Thyroid gland (tissue), 4 donors: Measurements from ENCODE around the gene CPXM2.

Experiments
- POLR2A ChIP-seq, 2 donors: fragments of 450-650 bp; IDR thresholded peaks; one replicate each; pipeline ENCODE4 v1.6.1; 2017; ENCODE audit warnings: antibody characterized with exemption in 2 of 2, mild to moderate bottlenecking in 2 of 2, moderate library complexity in 1 of 2
- TF ChIP-seq, protein P1 (sequence below), 6 experiments: fragments of 200-600 bp in 3 of 6; fragments of 450-650 bp in 3 of 6; sonication (generic) in 3 of 6; IDR thresholded peaks; one replicate each; pipeline ENCODE4 v1.5.1; 2016 to 2019; ENCODE audit warnings: antibody characterized with exemption in 6 of 6, mild to moderate bottlenecking in 2 of 6, inconsistent platforms in 1 of 6, moderate library complexity in 1 of 6

DNA sequence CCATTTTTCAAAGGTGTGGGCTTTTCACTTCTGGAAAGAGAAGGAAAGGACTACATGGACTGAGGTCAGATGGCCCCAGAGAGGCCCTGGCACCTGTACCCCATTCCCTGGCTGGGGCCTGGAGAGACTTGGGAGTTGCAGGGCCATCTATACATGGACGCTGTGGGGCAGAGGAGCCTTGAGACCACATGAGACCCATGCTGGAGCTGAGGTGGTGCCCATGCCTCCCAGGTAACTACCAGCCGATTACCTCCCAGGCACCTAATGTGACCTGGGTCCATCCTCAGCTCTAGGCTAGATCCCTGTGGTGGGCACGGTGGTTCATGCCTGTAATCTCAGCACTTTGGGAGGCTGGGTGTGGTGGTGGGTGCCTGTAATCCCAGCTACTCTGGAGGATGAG lies 144.2 kb downstream of the CPXM2 start:
- no peak for TF ChIP-seq POLR2A (IDR thresholded peaks at IDR 0.05)
- TF ChIP-seq, protein P1, sequence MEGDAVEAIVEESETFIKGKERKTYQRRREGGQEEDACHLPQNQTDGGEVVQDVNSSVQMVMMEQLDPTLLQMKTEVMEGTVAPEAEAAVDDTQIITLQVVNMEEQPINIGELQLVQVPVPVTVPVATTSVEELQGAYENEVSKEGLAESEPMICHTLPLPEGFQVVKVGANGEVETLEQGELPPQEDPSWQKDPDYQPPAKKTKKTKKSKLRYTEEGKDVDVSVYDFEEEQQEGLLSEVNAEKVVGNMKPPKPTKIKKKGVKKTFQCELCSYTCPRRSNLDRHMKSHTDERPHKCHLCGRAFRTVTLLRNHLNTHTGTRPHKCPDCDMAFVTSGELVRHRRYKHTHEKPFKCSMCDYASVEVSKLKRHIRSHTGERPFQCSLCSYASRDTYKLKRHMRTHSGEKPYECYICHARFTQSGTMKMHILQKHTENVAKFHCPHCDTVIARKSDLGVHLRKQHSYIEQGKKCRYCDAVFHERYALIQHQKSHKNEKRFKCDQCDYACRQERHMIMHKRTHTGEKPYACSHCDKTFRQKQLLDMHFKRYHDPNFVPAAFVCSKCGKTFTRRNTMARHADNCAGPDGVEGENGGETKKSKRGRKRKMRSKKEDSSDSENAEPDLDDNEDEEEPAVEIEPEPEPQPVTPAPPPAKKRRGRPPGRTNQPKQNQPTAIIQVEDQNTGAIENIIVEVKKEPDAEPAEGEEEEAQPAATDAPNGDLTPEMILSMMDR (IDR thresholded peaks at IDR 0.05): no peak
